Panc1 (cell line): Measurements from ENCODE around the gene FCGR3A. TPM values are rescaled to one million over a fixed set of nuclear protein-coding genes. Genes with fewer than 3 reads are reported as not detected.
"Not testable (repeated sequence)": the region's sequence is repeated elsewhere in the genome, so short reads cannot be mapped to it uniquely, and the experiment has no call there.

Experiments used
- ATAC-seq: fragments of 200-7000 bp; cut with Tn5 transposase; 2 replicates; pipeline ENCODE4 v1.9.1; 2020; ENCODE audit warnings: mild to moderate bottlenecking, moderate library complexity
- Bru-seq: library from RNA; stranded (reverse); fragments of 400-500 nt; gene quantifications from one replicate; lab custom pipeline; 2021; lab: Mats Ljungman, UMichigan
- BruChase-seq, 2 experiments: library from RNA; stranded (reverse); fragments of 400-500 nt; gene quantifications; one replicate each; lab custom pipeline; 2021; lab: Mats Ljungman, UMichigan
- BruUV-seq: library from RNA; stranded (reverse); fragments of 400-500 nt; replicated peaks from 2 replicates; lab custom pipeline; 2021; lab: Mats Ljungman, UMichigan
- CTCF ChIA-PET: fragments of 300-600 bp; sonication (Branson Sonifier 250); formaldehyde crosslinking; loops from one replicate; lab custom pipeline; 2022; ENCODE audit warnings: antibody characterized with exemption; lab: Charles Lee
- POLR2A ChIA-PET: fragments of 300-600 bp; sonication (Branson Sonifier 250); formaldehyde crosslinking; loops from one replicate; lab custom pipeline; 2022; ENCODE audit warnings: antibody characterized with exemption; lab: Charles Lee
- DNase-seq: peaks from one replicate; pipeline ENCODE4 v3.0.0-alpha.2; 2010; ENCODE audit warnings: low read depth, low spot score
- H3K27ac ChIP-seq: 2 replicates; pipeline ENCODE4 v1.5.1; 2011; ENCODE audit warnings: mild to moderate bottlenecking, low read length, inconsistent platforms
- H3K27me3 ChIP-seq: fragments of 200-500 bp; sonication (Bioruptor generic); 2 replicates; pipeline ENCODE4 v1.6.0; 2014; ENCODE audit warnings: low read length, inconsistent platforms; ENCODE audit not compliant: control insufficient read depth, insufficient read depth
- H3K36me3 ChIP-seq: fragments of 200-500 bp; sonication (Bioruptor generic); 2 replicates; pipeline ENCODE4 v1.5.1; 2014; ENCODE audit warnings: inconsistent platforms, mild to moderate bottlenecking, low read length, moderate library complexity; ENCODE audit not compliant: control insufficient read depth, insufficient read depth
- H3K4me1 ChIP-seq: 2 replicates; pipeline ENCODE4 v1.5.1; 2011; ENCODE audit warnings: inconsistent platforms, mild to moderate bottlenecking, low read length, moderate library complexity; ENCODE audit not compliant: control insufficient read depth, insufficient read depth
- H3K4me3 ChIP-seq, 2 experiments: 2 replicates each; pipeline ENCODE4 v1.5.1; 2011 to 2012; ENCODE audit warnings: low read depth in 2 of 2, low read length in 2 of 2, mild to moderate bottlenecking in 2 of 2, inconsistent platforms in 1 of 2, moderate library complexity in 1 of 2
- H3K9me3 ChIP-seq: fragments of 200-500 bp; sonication (Bioruptor generic); 2 replicates; pipeline ENCODE4 v1.5.1; 2014; ENCODE audit warnings: low read depth, mild to moderate bottlenecking, inconsistent platforms, low read length, moderate library complexity; ENCODE audit not compliant: control insufficient read depth, insufficient read depth
- POLR2AphosphoS5 ChIP-seq: IDR thresholded peaks from 2 replicates; pipeline ENCODE4 v1.6.1; 2012; ENCODE audit warnings: mild to moderate bottlenecking, low read depth, low read length, moderate library complexity
- SIN3A ChIP-seq: IDR thresholded peaks from 2 replicates; pipeline ENCODE4 v1.6.1; 2012; ENCODE audit warnings: low read depth, mild to moderate bottlenecking, low read length, moderate library complexity, borderline replicate concordance; ENCODE audit not compliant: insufficient read depth
- TCF7L2 ChIP-seq: IDR thresholded peaks from 2 replicates; pipeline ENCODE4 v1.6.1; 2011; ENCODE audit warnings: mild to moderate bottlenecking, low read depth, low read length, inconsistent platforms
- in situ Hi-C: cut with HindIII; loops from 2 replicates; pipeline ENCODE4 v1.10.0; 2016; ENCODE audit warnings: low sequenced_read_pairs, low pct_unique_long_range_greater_than_20kb
- intact Hi-C: fragments of 100-400 bp; cut with micrococcal nuclease; formaldehyde crosslinking; loops from one replicate; pipeline ENCODE4 v1.10.0; 2022; ENCODE audit not compliant: unreplicated experiment
- long read RNA-seq: library from polyadenylated mRNA; unstranded; transcript quantifications from one replicate; pipeline ENCODE4 v2.0.0, GENCODE V29; 2021; ENCODE audit not compliant: unreplicated experiment
- polyA plus RNA-seq: library from polyadenylated mRNA; unstranded; fragments of >200 nt; gene quantifications from one replicate; pipeline ENCODE4 v1.2.1, GENCODE V29; 2012; ENCODE audit warnings: missing spikeins; ENCODE audit not compliant: insufficient read length
- total RNA-seq: library from RNA; stranded (reverse); gene quantifications from one replicate; pipeline ENCODE4 v1.2.1, GENCODE V29; 2021; ENCODE audit not compliant: unreplicated experiment
- TF ChIP-seq, protein P1 (sequence below): fragments of 450-650 bp; IDR thresholded peaks from 2 replicates; pipeline ENCODE4 v1.5.1; 2017; ENCODE audit warnings: mild to moderate bottlenecking
- TF ChIP-seq, protein P2 (sequence below), 2 experiments: IDR thresholded peaks; 2 replicates each; pipeline ENCODE4 v1.6.1; 2011 to 2012; ENCODE audit warnings: low read depth in 2 of 2, control low read depth in 1 of 2, low read length in 1 of 2, mild to moderate bottlenecking in 1 of 2, moderate library complexity in 1 of 2; ENCODE audit not compliant: insufficient read depth in 1 of 2

FCGR3A gene
- total RNA-seq (0.13 TPM), Bru-seq, nascent RNA (not detected), BruChase-seq, experiment 1, labeled RNA remaining after a 2-hour chase (not detected), BruChase-seq, experiment 2, labeled RNA remaining after a 6-hour chase (not detected)
- not detected for polyA plus RNA-seq
- long read RNA-seq, result 0 reads

DNA sequence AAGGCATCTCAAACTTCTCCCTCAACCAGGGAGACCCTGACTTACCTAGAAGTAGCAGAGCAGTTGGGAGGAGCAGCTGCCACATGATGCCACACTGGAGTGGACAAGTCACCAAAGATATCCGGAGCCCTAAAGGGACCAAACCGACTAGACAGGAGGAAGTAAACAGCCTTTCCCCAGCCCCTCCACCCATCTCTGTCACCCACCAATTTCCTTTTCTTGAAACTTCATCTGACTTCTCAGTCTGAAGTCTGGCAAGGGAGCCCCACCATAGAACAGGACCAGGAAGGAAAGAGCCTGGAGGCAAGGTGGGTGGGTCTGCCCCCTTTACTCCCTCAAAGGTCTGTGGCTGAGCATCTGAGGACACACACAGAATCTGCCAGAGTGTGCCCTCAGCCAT is at the start of gene FCGR3A:
FCGR3A (minus strand) TSS at position 167 of the 400 bp plus-strand sequence; CDS start at position 85, 82 bp downstream.
- in situ Hi-C loops, result loop anchor here (25.0 kb wide), 1 partner anchor 188 kb away; the partner anchor contains the start of gene DUSP12
- CTCF ChIA-PET, result no interaction called here

DNA sequence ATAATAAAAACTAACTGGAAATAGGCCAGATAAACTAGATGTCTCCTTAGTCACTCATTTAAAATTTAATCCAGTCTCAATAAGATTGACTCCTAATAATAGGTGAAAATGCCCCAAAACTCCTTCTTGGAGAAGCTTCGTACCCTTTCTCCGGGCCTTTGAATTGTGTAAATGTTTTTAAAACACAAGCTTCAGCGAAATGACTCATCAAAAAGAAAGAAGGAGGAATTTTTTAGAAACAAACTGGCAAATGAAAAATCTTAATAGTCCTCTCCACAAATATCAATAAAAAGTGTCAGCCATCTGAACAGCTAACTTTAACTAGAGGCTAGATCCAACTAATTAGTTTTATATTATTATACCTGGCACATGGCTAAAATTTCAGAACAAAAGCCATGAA is 47.5 kb upstream of the FCGR3A start:
- H3K4me1 ChIP-seq, POLR2A ChIA-PET, H3K27ac ChIP-seq, DNase-seq, ATAC-seq, H3K4me3 ChIP-seq, BruUV-seq, H3K27me3 ChIP-seq, intact Hi-C loops, CTCF ChIA-PET, in situ Hi-C loops, H3K36me3 ChIP-seq, H3K9me3 ChIP-seq: not testable (repeated sequence)

More for the DNA sequence above, at the start of gene FCGR3A:
- no peaks in the 10 kb centered on the region for H3K9me3 ChIP-seq
- intact Hi-C loops, result no loop called here
- no peak within 1 kb of the TSS for H3K4me3 ChIP-seq
- H3K4me1 ChIP-seq, result no peaks in the 10 kb centered on the region
- H3K27ac ChIP-seq, result no peak within 1 kb of the TSS
- H3K27me3 ChIP-seq, result no peaks in the 10 kb centered on the region
- no peak for DNase-seq
- POLR2A ChIA-PET, result no interaction called here
- no peak for ATAC-seq
- no TSS peak for BruUV-seq
- no peaks in the 10 kb centered on the region for H3K36me3 ChIP-seq
- TF ChIP-seq, protein P1, sequence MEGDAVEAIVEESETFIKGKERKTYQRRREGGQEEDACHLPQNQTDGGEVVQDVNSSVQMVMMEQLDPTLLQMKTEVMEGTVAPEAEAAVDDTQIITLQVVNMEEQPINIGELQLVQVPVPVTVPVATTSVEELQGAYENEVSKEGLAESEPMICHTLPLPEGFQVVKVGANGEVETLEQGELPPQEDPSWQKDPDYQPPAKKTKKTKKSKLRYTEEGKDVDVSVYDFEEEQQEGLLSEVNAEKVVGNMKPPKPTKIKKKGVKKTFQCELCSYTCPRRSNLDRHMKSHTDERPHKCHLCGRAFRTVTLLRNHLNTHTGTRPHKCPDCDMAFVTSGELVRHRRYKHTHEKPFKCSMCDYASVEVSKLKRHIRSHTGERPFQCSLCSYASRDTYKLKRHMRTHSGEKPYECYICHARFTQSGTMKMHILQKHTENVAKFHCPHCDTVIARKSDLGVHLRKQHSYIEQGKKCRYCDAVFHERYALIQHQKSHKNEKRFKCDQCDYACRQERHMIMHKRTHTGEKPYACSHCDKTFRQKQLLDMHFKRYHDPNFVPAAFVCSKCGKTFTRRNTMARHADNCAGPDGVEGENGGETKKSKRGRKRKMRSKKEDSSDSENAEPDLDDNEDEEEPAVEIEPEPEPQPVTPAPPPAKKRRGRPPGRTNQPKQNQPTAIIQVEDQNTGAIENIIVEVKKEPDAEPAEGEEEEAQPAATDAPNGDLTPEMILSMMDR, result no peak
- no peak for TF ChIP-seq SIN3A
- no peak for TF ChIP-seq POLR2AphosphoS5
- TF ChIP-seq, protein P2, sequence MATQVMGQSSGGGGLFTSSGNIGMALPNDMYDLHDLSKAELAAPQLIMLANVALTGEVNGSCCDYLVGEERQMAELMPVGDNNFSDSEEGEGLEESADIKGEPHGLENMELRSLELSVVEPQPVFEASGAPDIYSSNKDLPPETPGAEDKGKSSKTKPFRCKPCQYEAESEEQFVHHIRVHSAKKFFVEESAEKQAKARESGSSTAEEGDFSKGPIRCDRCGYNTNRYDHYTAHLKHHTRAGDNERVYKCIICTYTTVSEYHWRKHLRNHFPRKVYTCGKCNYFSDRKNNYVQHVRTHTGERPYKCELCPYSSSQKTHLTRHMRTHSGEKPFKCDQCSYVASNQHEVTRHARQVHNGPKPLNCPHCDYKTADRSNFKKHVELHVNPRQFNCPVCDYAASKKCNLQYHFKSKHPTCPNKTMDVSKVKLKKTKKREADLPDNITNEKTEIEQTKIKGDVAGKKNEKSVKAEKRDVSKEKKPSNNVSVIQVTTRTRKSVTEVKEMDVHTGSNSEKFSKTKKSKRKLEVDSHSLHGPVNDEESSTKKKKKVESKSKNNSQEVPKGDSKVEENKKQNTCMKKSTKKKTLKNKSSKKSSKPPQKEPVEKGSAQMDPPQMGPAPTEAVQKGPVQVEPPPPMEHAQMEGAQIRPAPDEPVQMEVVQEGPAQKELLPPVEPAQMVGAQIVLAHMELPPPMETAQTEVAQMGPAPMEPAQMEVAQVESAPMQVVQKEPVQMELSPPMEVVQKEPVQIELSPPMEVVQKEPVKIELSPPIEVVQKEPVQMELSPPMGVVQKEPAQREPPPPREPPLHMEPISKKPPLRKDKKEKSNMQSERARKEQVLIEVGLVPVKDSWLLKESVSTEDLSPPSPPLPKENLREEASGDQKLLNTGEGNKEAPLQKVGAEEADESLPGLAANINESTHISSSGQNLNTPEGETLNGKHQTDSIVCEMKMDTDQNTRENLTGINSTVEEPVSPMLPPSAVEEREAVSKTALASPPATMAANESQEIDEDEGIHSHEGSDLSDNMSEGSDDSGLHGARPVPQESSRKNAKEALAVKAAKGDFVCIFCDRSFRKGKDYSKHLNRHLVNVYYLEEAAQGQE (IDR thresholded peaks at IDR 0.05; ENCODE audit: insufficient read depth in 1 of 2, low read depth in 2 of 2, low read length in 1 of 2), result no peak
- TF ChIP-seq TCF7L2, result no peak

DNA sequence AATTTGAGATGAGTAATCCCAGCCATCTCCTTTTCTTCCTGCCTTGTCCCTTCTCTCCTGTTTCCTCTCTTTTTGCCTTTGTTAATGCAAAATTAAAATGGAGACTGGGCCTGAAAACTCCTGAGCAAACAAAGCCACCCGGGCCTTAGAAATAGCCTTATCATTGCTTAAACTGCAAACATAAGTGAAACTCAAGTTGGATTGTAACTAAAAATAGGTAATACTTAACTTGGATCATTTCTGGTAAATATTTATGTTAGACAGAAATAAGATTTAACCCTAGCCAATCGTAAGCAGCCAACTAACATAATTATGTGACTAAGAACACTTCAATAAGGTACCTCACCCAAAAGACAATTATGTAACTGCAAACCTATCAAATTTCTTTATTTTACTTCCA is 46.0 kb upstream of the FCGR3A start:
- intact Hi-C loops, in situ Hi-C loops, DNase-seq, CTCF ChIA-PET, H3K4me1 ChIP-seq, H3K9me3 ChIP-seq, H3K27me3 ChIP-seq, H3K27ac ChIP-seq, BruUV-seq, H3K36me3 ChIP-seq, POLR2A ChIA-PET, ATAC-seq, H3K4me3 ChIP-seq: not testable (repeated sequence)

DNA sequence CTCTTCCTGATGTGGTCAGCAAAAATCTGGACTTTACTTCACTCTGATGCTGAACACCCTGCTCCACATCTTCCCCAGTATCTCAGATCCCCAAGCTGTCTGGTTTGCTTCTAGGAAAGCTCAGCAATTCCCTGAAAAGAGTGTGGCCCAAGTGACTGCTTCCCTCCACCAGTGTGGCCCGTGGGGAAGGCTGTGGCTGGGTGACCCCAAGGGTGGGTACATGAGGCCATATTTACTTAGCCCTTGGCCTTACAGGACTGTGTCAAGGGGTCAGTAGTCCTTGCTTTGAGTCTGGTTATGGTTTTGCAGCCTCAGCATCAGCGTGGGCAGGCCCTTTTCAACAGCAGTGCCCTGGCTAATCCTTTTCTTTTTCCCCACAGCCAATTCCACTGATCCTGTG is 45.6 kb upstream of the FCGR3A start:
- POLR2A ChIA-PET, BruUV-seq, H3K36me3 ChIP-seq, ATAC-seq, CTCF ChIA-PET, in situ Hi-C loops, H3K4me1 ChIP-seq, DNase-seq, H3K9me3 ChIP-seq, H3K27me3 ChIP-seq, intact Hi-C loops, H3K27ac ChIP-seq, H3K4me3 ChIP-seq: not testable (repeated sequence)

DNA sequence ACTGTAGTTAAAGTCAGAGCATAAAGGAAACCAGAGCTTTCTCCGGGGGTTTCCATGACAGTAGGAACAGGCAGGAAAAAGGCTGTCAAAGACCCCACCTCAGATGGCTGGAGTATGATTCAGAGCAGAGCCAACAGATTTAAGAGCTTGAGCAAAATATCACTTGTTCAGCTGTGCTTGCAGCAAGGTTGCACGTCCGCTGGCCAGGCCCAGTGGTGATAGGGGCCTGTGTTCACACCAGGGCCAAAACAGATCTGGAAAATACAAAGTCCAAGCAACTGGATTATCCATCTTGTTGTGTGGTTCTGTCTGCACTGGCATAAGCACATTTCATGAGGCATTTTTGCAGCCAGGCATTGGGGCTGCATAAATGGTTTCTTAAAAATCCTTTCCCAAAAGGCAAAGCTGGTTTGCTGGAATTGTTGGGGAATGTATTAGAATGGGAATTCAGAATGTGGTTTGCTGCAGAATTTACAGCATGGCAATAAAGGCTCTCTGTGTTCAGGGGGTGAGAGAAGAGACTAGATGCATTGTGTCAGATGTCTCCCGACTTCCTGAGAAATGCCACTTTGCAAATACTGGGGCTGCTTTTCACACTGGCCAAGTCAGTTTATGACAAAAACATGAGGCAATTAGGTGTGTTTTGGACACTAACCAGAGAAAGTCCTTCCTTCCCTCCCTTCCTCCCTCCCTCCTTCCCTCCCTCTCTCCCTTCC is 44.8 kb upstream of the FCGR3A start:
- DNase-seq, H3K4me3 ChIP-seq, in situ Hi-C loops, H3K36me3 ChIP-seq, intact Hi-C loops, H3K9me3 ChIP-seq, POLR2A ChIA-PET, H3K4me1 ChIP-seq, CTCF ChIA-PET, BruUV-seq, H3K27me3 ChIP-seq, ATAC-seq, H3K27ac ChIP-seq: not testable (repeated sequence)
